Activated T-helper 2 cell treated with anti-CD3 and anti-CD28 coated beads, Interferon-gamma antibody, Interleukin-2, Interleukin-4, amounts not matched to agents 10 μg/mL and 5 μg/mL and 100 μg/mL, durations not matched to agents 14 hours and 24 hours and 36 hours (primary cell): ENCODE data around the gene PHETA2. TPM values are rescaled to one million over a fixed set of nuclear protein-coding genes. Genes with fewer than 3 reads are reported as not detected.
"Not testable (repeated sequence)": the region's sequence is repeated elsewhere in the genome, so short reads cannot be mapped to it uniquely, and the experiment has no call there.

Source experiments
- DNase-seq: peaks from one replicate; pipeline ENCODE4 v3.0.0; 2021; ENCODE audit warnings: low spot score
- H3K27ac Mint-ChIP-seq: one replicate; pipeline ENCODE4 v1.8.0; 2021; ENCODE audit warnings: mixed read lengths
- H3K27me3 Mint-ChIP-seq: one replicate; pipeline ENCODE4 v1.8.0; 2021; ENCODE audit warnings: low read depth, mixed read lengths
- H3K36me3 Mint-ChIP-seq: one replicate; pipeline ENCODE4 v1.8.0; 2021; ENCODE audit warnings: low read depth, mixed read lengths
- H3K4me1 Mint-ChIP-seq: one replicate; pipeline ENCODE4 v1.8.0; 2021; ENCODE audit warnings: low read depth, mixed read lengths
- H3K4me3 Mint-ChIP-seq: one replicate; pipeline ENCODE4 v1.8.0; 2021; ENCODE audit warnings: low read depth, mild to moderate bottlenecking, moderate library complexity, mixed read lengths
- H3K9me3 Mint-ChIP-seq: one replicate; pipeline ENCODE4 v1.8.0; 2021; ENCODE audit warnings: mixed read lengths
- intact Hi-C: fragments of 100-400 bp; cut with micrococcal nuclease; formaldehyde crosslinking; loops from one replicate; pipeline ENCODE4 v1.15.1; 2023
- total RNA-seq: library from RNA; stranded (reverse); gene quantifications from 2 replicates; pipeline ENCODE4 v1.2.3, GENCODE V29; 2022

PHETA2 gene
- total RNA-seq, 1 donor from 2014 or later, result 5.7 TPM

- Mint-ChIP-seq H3K4me3 (no peak overlapping the region), H3K9me3 (peaks cover 15% of the 10 kb centered on the region), H3K27me3 (no peaks in the 10 kb centered on the region), H3K27ac (no peak overlapping the region), H3K36me3 (peaks cover 79% of the 10 kb centered on the region), H3K4me1 (peaks cover 7% of the 10 kb centered on the region)
- peak; percentile 5 for DNase-seq
- intact Hi-C loops, result no loop called here
Measured at GRCh38 chr22:42062506-42063170, 11.4 kb upstream of the PHETA2 start.

DNA sequence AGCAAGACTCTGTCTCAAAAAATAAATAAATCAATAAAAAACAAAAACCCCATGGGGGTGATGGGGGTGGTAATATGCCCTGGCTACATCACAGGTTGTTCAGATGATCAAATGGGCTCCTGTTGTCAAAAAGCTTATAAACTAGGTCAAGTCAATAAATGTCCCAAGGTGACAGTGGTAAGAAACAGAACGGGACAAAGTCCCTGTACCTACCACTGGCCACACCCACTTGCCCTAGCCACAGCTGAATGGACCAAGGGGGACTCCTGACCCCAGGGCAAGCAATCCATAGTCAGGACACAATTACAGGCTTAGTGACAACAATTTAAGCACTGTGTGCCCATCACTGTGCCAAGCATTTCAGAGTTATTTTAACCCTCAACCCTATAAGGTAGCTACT is 9.4 kb upstream of the PHETA2 start:
- no peak overlapping the region for H3K4me3 Mint-ChIP-seq
- peaks cover 10% of the 10 kb centered on the region for H3K4me1 Mint-ChIP-seq
- intact Hi-C loops, result no loop called here
- H3K36me3 Mint-ChIP-seq, result peaks cover 69% of the 10 kb centered on the region
- no peak for DNase-seq
- no peak overlapping the region for H3K27ac Mint-ChIP-seq
- no peaks in the 10 kb centered on the region for H3K27me3 Mint-ChIP-seq
- no peaks in the 10 kb centered on the region for H3K9me3 Mint-ChIP-seq

- peaks cover 12% of the 10 kb centered on the region for H3K4me1 Mint-ChIP-seq
- peaks cover 59% of the 10 kb centered on the region for H3K36me3 Mint-ChIP-seq
- H3K9me3 Mint-ChIP-seq, result no peaks in the 10 kb centered on the region
- no peak overlapping the region for H3K4me3 Mint-ChIP-seq
- H3K27ac Mint-ChIP-seq, result no peak overlapping the region
- intact Hi-C loops, result no loop called here
- H3K27me3 Mint-ChIP-seq, result no peaks in the 10 kb centered on the region
- DNase-seq, result peak; percentile 6
Measured at GRCh38 chr22:42065438-42066125, 8.5 kb upstream of the PHETA2 start.

DNA sequence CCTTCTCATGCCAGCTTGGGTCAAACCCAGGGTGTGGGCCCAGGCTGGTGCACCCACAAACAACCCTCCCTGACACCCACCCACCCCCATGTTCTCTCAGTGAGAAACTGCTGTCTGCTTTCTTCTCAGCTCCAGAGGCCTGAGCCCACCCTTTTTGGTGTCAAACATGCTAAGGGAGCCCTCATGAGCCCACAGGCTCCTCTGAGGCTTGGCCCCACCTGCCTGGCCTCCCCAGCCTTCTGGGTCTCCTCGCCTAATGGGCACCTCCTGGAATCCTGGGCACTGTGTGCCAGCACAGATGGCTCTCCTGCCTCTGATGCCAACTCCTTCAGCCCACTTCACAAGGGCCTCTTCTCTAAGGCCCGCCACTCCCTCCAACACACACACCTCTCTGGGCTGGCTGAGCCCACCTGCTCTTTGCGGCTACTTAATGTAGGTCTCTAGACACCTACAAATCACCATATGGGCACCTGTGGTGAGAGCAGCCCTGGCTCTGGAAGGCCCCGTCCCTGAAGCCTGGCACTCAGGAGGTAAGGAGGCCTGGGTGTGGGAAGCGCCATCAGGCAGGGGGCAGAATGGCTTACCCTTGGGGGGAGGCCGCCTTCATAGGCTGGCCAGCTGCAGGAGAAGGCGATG is 7.8 kb upstream of the PHETA2 start:
- peaks cover 53% of the 10 kb centered on the region for H3K36me3 Mint-ChIP-seq
- no peak overlapping the region for H3K27ac Mint-ChIP-seq
- H3K4me1 Mint-ChIP-seq, result peaks cover 14% of the 10 kb centered on the region
- H3K27me3 Mint-ChIP-seq, result no peaks in the 10 kb centered on the region
- no peaks in the 10 kb centered on the region for H3K9me3 Mint-ChIP-seq
- DNase-seq, result peak; percentile 5
- intact Hi-C loops, result no loop called here
- H3K4me3 Mint-ChIP-seq, result no peak overlapping the region

DNA sequence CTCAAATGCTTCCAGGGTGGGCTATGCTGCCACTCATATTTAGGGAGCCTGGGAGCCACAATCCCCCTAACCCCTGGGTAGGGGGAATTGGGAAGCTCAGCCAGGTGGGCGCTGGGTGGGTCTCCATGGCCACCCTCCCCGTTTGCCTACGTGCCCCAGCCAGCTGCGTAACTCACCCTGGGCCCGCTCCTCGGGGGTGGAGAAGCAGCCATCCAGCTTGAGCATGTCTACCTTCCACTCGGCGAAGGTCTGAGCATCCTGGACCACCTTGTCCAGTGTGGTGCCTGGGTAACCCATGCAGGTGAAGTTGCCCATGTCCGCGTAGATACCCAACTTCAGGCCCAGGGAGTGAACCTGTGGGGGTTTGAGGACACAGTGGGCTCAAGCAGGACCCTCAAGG is 7.1 kb upstream of the PHETA2 start:
- peaks cover 47% of the 10 kb centered on the region for H3K36me3 Mint-ChIP-seq

DNA sequence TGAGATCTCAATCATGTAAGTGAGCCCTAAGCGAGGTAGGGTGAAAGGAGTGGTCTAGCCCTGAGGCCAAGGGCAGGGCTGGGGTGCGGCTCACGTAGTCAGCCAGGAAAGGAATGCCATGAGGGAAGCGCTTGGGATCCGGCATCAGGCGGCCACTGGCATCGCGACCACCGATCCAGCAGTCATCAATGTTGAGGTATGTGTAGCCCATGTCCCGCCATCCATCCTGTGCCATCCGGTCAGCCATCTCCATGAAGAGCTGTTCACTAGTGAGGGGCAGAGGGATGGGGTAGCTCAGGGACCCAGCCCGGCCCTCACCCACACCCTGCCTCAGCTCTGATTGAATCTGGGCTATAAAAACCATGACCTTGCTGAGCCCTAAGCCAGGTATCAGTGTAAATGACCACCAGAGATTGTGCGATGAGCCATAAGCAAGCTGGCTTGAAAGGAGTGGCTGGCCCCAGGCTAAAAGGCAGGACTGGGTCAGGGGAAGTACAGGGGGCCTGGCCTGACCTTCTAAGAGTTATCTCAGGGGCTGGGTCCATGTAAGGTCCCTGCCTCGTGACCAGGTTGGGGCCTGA is 6.3 kb upstream of the PHETA2 start:
- intact Hi-C loops, result no loop called here
- no peak for DNase-seq
- no peak overlapping the region for H3K4me3 Mint-ChIP-seq
- H3K27ac Mint-ChIP-seq, result no peak overlapping the region
- no peaks in the 10 kb centered on the region for H3K27me3 Mint-ChIP-seq
- H3K9me3 Mint-ChIP-seq, result no peaks in the 10 kb centered on the region
- H3K4me1 Mint-ChIP-seq, result peaks cover 20% of the 10 kb centered on the region
- peaks cover 41% of the 10 kb centered on the region for H3K36me3 Mint-ChIP-seq

More for the DNA sequence above, 7.1 kb upstream of the PHETA2 start:
- no peak overlapping the region for H3K4me3 Mint-ChIP-seq
- H3K4me1 Mint-ChIP-seq, result peaks cover 20% of the 10 kb centered on the region
- H3K27me3 Mint-ChIP-seq, result no peaks in the 10 kb centered on the region
- H3K27ac Mint-ChIP-seq, result no peak overlapping the region
- DNase-seq, result peak; percentile 7
- intact Hi-C loops, result no loop called here
- no peaks in the 10 kb centered on the region for H3K9me3 Mint-ChIP-seq

DNA sequence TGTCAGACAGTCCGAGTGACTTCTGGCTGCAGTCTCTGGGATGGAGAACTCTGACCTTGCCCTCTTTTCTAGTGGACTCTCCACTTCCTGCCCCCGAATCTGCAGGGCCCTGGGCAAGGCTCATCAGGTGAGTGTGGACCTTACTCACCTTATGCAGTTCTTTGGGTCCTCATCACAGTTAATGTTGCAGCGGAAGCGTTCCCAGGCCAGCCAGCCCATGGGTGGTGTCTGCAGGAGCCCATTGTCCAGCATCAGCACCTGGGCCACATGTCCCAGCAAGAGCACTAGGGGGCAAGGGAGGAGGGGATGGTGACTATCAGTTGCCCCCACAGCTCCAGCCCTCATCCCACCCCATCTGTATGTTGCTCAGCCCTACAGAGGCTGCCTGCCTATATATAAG is 5.8 kb upstream of the PHETA2 start:
- H3K36me3 Mint-ChIP-seq, result peaks cover 36% of the 10 kb centered on the region
- H3K4me1 Mint-ChIP-seq, result peaks cover 20% of the 10 kb centered on the region

GRCh38 chr22:42069801-42070516 is 4.1 kb upstream of the PHETA2 start:
- Mint-ChIP-seq H3K9me3 (no peaks in the 10 kb centered on the region), H3K27ac (peak overlapping the region; percentile 90), H3K4me1 (peaks cover 22% of the 10 kb centered on the region), H3K36me3 (peaks cover 27% of the 10 kb centered on the region), H3K4me3 (peak overlapping the region; percentile 83), H3K27me3 (no peaks in the 10 kb centered on the region)
- no peak for DNase-seq
- intact Hi-C loops, result loop anchor here (1.0 to 10.0 kb wide), 7 partner anchors 10 to 372 kb away; partner anchors contain the start of genes CENPM, SREBF2 and WBP2NL

More for the DNA sequence above, 5.8 kb upstream of the PHETA2 start:
- no peak overlapping the region for H3K27ac Mint-ChIP-seq
- no peak overlapping the region for H3K4me3 Mint-ChIP-seq
- intact Hi-C loops, result no loop called here
- DNase-seq, result no peak
- no peaks in the 10 kb centered on the region for H3K9me3 Mint-ChIP-seq
- no peaks in the 10 kb centered on the region for H3K27me3 Mint-ChIP-seq

DNA sequence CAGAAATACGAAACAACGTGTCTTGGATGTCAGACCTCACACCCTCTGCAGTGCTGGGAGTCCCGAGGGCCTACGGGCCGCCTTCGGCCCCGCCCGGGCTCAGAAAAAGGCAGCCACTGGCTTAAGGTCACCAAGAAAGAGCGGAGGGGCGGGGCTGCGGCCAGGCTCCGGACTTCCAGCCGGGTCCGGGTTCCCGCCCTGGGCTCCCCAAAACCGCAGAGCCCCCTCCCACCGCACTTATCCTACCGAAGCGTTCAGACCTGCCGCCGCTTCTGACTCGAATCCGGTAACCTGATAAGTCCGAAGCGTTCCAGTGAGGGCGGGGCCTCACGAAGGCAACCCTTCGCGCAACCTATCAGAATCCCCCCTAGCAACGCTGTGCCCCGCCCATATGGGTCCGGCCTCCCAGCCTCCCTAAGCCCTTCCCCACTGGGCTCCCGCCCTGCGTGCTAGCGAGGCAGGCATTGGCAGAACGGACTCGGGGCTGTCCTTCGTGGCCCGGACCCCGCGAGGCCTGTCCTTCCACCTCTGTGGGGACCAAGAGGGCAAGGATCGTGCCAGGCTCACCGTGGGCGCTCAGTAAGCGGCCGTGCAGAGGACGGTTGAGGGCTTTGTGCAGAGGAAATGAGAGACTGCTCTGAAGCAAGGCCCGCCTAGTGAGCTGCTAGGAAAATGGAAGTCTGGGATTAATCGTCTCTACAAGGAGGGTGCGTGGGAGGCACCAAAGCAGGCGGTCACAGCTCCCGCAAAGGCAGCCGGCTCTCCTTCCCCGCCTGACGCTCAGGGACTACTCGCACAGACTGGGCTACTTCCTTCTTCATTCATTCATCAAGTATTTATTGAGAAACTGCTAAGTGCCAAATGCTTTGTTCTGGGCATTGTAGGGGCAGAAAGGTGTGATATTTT is 3.3 kb upstream of the PHETA2 start, which contains the start of gene NAGA:
TSS of gene NAGA (minus strand) at position 296 of the 906 bp plus-strand sequence. CDS start 515 bp downstream, outside the sequence.
- H3K4me1 Mint-ChIP-seq, result peaks cover 25% of the 10 kb centered on the region

GRCh38 chr22:42071508-42071907 is 2.5 kb upstream of the PHETA2 start:
- Mint-ChIP-seq H3K36me3 (peaks cover 19% of the 10 kb centered on the region), H3K4me1 (peaks cover 27% of the 10 kb centered on the region), H3K4me3 (peak overlapping the region; percentile 83), H3K27ac (peak overlapping the region; percentile 90)
- H3K9me3 Mint-ChIP-seq, H3K27me3 Mint-ChIP-seq, DNase-seq: not testable (repeated sequence)
- intact Hi-C loops, result loop anchor here (5.0 to 10.0 kb wide), 5 partner anchors 74 to 371 kb away; partner anchors contain the start of genes CENPM, SREBF2 and WBP2NL

More for the DNA sequence above, 3.3 kb upstream of the PHETA2 start, which contains the start of gene NAGA:
- H3K27me3 Mint-ChIP-seq, result no peaks in the 10 kb centered on the region
- no peaks in the 10 kb centered on the region for H3K9me3 Mint-ChIP-seq
- DNase-seq, result peak; percentile 93
- intact Hi-C loops, result loop anchor here (1.0 to 10.0 kb wide), 7 partner anchors 10 to 372 kb away; partner anchors contain the start of genes CENPM, SREBF2 and WBP2NL
- peak within 1 kb of the TSS; percentile 83 for H3K4me3 Mint-ChIP-seq
- H3K36me3 Mint-ChIP-seq, result peaks cover 20% of the 10 kb centered on the region
- H3K27ac Mint-ChIP-seq, result peak within 1 kb of the TSS; percentile 90

- peaks cover 10% of the 10 kb centered on the region for H3K36me3 Mint-ChIP-seq
- intact Hi-C loops, result loop anchor here (5.0 to 10.0 kb wide), 5 partner anchors 75 to 370 kb away; partner anchors contain the start of genes CENPM, SREBF2 and WBP2NL
Measured at GRCh38 chr22:42072606-42073330, 1.3 kb upstream of the PHETA2 start.

More at GRCh38 chr22:42072606-42073330, 1.3 kb upstream of the PHETA2 start:
- H3K27ac Mint-ChIP-seq, result peak overlapping the region; percentile 60
- H3K27me3 Mint-ChIP-seq, result no peaks in the 10 kb centered on the region
- no peak for DNase-seq
- no peaks in the 10 kb centered on the region for H3K9me3 Mint-ChIP-seq
- peaks cover 27% of the 10 kb centered on the region for H3K4me1 Mint-ChIP-seq
- peak overlapping the region; percentile 75 for H3K4me3 Mint-ChIP-seq
